GM23338 (cell line): ENCODE results near the gene KCNJ16.

Source experiments
- CREB1 ChIP-seq: fragments of 250-450 bp; sonication (Bioruptor Pico); IDR thresholded peaks from 2 replicates; pipeline ENCODE4 v1.5.0; 2020; ENCODE audit warnings: low read depth, mild to moderate bottlenecking, moderate library complexity
- EZH2 ChIP-seq: fragments of 200-600 bp; sonication (generic); IDR thresholded peaks from one replicate; pipeline ENCODE4 v1.8.0; 2017; ENCODE audit warnings: antibody characterized with exemption, mild to moderate bottlenecking, low read depth; ENCODE audit not compliant: unreplicated experiment
- EZH2phosphoT487 ChIP-seq: fragments of 200-600 bp; sonication (generic); IDR thresholded peaks from one replicate; pipeline ENCODE4 v1.8.1; 2018; ENCODE audit warnings: antibody characterized with exemption; ENCODE audit not compliant: unreplicated experiment
- POLR2AphosphoS5 ChIP-seq: IDR thresholded peaks from 2 replicates; pipeline ENCODE4 v1.6.1; 2016; ENCODE audit warnings: antibody characterized with exemption, low read depth
- TF ChIP-seq, protein P1 (sequence below), 2 experiments: fragments of 200-600 bp in 1 of 2; sonication (generic) in 1 of 2; conservative IDR thresholded peaks; 2 replicates each; pipeline versions ENCODE4 v1.5.1 to v1.6.1; 2016 to 2017; ENCODE audit warnings: antibody characterized with exemption in 2 of 2, low read depth in 2 of 2, mild to moderate bottlenecking in 2 of 2, moderate library complexity in 1 of 2
- TF ChIP-seq, protein P2 (sequence below): IDR thresholded peaks from one replicate; pipeline ENCODE4 v1.6.1; 2018; ENCODE audit warnings: antibody characterized with exemption; ENCODE audit not compliant: unreplicated experiment

DNA sequence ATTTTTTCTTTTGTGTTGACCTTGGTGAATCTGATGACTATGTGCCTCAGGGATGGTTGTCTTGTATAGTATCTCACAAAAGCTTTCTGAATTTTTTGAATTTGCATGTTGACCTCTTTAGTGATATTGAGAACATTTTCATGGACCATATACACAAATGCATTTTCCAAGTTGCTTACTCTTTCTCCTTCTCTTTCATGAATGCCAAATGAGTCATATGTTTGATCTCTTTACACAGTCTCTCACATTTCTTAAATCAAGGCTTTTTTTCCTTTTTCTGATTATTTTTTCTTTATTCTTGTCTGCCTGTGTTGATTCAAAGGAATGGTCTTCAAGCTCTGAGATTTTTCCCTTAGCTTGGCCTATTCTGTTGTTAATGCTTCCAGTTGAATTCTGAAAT, 46.6 kb upstream of the KCNJ16 start:
- TF ChIP-seq EZH2phosphoT487 (no peak), POLR2AphosphoS5 (no peak), EZH2 (no peak), CREB1 (CRISPR knock-in tag) (no peak)
- TF ChIP-seq, protein P1, sequence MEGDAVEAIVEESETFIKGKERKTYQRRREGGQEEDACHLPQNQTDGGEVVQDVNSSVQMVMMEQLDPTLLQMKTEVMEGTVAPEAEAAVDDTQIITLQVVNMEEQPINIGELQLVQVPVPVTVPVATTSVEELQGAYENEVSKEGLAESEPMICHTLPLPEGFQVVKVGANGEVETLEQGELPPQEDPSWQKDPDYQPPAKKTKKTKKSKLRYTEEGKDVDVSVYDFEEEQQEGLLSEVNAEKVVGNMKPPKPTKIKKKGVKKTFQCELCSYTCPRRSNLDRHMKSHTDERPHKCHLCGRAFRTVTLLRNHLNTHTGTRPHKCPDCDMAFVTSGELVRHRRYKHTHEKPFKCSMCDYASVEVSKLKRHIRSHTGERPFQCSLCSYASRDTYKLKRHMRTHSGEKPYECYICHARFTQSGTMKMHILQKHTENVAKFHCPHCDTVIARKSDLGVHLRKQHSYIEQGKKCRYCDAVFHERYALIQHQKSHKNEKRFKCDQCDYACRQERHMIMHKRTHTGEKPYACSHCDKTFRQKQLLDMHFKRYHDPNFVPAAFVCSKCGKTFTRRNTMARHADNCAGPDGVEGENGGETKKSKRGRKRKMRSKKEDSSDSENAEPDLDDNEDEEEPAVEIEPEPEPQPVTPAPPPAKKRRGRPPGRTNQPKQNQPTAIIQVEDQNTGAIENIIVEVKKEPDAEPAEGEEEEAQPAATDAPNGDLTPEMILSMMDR (conservative IDR thresholded peaks at IDR 0.05; ENCODE audit: low read depth in 2 of 2) = no peak
- TF ChIP-seq, protein P2, sequence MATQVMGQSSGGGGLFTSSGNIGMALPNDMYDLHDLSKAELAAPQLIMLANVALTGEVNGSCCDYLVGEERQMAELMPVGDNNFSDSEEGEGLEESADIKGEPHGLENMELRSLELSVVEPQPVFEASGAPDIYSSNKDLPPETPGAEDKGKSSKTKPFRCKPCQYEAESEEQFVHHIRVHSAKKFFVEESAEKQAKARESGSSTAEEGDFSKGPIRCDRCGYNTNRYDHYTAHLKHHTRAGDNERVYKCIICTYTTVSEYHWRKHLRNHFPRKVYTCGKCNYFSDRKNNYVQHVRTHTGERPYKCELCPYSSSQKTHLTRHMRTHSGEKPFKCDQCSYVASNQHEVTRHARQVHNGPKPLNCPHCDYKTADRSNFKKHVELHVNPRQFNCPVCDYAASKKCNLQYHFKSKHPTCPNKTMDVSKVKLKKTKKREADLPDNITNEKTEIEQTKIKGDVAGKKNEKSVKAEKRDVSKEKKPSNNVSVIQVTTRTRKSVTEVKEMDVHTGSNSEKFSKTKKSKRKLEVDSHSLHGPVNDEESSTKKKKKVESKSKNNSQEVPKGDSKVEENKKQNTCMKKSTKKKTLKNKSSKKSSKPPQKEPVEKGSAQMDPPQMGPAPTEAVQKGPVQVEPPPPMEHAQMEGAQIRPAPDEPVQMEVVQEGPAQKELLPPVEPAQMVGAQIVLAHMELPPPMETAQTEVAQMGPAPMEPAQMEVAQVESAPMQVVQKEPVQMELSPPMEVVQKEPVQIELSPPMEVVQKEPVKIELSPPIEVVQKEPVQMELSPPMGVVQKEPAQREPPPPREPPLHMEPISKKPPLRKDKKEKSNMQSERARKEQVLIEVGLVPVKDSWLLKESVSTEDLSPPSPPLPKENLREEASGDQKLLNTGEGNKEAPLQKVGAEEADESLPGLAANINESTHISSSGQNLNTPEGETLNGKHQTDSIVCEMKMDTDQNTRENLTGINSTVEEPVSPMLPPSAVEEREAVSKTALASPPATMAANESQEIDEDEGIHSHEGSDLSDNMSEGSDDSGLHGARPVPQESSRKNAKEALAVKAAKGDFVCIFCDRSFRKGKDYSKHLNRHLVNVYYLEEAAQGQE = no peak
